DMS79 (cell line): Measurements from ENCODE around the gene MAGEA2B.
"Not testable (repeated sequence)": the region's sequence is repeated elsewhere in the genome, so short reads cannot be mapped to it uniquely, and the experiment has no call there.

Experiments
- DNase-seq: peaks from one replicate; lab custom pipeline; 2025; lab: John Stamatoyannopoulos, UW

Gene MAGEA2B, protein sequence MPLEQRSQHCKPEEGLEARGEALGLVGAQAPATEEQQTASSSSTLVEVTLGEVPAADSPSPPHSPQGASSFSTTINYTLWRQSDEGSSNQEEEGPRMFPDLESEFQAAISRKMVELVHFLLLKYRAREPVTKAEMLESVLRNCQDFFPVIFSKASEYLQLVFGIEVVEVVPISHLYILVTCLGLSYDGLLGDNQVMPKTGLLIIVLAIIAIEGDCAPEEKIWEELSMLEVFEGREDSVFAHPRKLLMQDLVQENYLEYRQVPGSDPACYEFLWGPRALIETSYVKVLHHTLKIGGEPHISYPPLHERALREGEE

DNA sequence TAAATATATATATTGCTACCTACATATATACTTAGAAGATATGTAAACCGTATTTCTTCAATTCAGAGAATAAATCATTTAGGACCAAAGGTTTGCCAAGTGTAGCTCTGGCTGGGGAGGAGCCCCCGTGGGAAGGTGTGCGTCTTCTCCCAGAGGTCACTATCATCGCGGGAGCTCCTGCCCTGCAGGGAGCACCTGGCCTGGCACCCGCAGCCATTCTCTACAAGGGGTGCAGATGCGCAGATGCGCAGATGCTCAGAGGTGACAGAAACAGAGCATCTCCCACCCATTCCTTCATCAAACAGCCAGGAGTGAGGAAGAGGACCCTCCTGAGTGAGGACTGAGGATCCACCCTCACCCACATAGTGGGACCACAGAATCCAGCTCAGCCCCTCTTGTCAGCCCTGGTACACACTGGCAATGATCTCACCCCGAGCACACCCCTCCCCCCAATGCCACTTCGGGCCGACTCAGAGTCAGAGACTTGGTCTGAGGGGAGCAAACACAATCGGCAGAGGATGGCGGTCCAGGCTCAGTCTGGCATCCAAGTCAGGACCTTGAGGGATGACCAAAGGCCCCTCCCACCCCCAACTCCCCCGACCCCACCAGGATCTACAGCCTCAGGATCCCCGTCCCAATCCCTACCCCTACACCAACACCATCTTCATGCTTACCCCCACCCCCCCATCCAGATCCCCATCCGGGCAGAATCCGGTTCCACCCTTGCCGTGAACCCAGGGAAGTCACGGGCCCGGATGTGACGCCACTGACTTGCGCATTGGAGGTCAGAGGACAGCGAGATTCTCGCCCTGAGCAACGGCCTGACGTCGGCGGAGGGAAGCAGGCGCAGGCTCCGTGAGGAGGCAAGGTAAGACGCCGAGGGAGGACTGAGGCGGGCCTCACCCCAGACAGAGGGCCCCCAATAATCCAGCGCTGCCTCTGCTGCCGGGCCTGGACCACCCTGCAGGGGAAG, at the start of gene MAGEA2B:
TSS of gene MAGEA2B (plus strand) at position 814 of the 973 bp plus-strand sequence. CDS start 2,479 bp downstream, outside the sequence.
- not testable (repeated sequence) for DNase-seq

DNA sequence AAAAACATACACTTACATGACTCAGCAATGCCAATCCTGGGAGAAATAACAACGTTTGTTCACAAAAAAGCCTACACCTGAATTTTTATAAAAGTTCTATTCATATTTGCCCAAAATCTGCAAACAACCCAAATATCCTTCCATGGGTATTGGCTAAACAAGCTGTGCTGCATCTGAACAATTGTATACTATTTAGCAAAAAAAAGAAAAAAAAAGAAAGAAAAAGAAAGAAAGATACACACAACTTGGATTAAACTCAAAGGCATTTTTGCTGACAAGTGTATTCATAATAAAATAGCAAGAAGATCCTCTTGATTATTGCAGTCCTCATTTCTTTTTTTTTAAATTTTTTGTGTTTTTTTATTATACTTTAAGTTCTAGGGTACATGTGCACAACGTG, 40.3 kb upstream of the MAGEA2B start:
- DNase-seq: no peak

DNA sequence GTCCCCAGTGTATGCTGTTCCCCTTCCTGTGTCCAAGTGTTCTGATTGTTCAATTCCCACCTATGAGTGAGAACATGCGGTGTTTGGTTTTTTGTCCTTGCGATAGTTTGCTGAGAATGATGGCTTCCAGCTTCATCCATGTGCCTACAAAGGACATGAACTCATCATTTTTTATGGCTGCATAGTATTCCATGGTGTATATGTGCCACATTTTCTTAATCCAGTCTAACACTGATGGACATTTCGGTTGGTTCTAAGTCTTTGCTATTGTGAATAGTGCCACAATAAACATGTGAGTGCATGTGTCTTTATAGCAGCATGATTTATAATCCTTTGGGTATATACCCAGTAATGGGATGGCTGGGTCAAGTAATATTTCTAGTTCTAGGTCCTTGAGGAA, 39.8 kb upstream of the MAGEA2B start:
- not testable (repeated sequence) for DNase-seq

DNA sequence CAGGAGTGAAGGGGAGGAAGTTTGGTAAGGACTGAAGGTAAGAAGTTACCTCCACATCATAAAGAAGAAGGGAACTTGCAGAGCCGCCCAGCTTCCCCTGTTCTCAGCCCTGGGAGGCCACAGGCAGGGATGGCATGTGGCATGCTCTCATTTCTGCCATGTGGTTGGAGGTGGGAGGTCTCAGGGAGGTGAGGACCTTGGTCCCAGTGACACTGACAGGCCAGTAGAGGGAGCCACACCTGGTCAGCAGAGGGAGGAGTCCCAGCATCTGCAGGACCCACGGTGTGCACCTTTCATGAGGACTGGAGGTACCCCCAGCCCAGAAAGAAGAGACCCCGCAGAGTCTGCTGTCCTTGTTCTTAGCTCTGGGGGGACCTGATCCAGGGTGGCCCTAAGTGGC, 33.4 kb upstream of the MAGEA2B start:
- not testable (repeated sequence) for DNase-seq

DNA sequence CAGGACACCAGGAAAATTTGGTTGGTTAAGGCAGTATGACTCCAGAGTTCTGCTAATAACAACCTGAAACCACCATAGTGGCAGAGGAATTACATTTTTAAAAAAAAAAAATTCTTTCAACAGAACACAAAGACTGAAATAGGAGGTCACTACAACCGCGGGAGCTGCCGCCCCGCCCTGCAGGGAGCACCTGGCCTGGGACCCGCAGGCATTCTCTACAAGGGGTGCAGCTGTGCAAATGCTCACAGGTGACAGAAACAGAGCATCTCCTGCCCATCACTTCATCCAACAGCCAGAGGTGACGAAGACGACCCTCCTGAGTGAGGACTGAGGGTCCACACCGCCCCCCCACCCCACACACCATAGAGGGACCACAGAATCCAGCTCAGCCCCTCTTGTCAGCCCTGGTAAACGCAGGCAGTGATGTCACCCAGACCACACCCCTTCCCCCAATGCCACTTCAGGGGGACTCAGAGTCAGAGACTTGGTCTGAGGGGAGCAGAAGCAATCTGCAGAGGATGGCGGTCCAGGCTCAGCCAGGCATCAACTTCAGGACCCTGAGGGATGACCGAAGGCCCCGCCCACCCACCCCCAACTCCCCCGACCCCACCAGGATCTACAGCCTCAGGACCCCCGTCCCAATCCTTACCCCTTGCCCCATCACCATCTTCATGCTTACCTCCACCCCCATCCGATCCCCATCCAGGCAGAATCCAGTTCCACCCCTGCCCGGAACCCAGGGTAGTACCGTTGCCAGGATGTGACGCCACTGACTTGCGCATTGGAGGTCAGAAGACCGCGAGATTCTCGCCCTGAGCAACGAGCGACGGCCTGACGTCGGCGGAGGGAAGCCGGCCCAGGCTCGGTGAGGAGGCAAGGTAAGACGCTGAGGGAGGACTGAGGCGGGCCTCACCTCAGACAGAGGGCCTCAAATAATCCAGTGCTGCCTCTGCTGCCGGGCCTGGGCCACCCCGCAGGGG, 16.2 kb upstream of the MAGEA2B start, which contains the start of gene MAGEA3:
TSS of gene MAGEA3 (plus strand) at position 843 of the 980 bp plus-strand sequence. CDS start 2,039 bp downstream, outside the sequence.
- not testable (repeated sequence) for DNase-seq

DNA sequence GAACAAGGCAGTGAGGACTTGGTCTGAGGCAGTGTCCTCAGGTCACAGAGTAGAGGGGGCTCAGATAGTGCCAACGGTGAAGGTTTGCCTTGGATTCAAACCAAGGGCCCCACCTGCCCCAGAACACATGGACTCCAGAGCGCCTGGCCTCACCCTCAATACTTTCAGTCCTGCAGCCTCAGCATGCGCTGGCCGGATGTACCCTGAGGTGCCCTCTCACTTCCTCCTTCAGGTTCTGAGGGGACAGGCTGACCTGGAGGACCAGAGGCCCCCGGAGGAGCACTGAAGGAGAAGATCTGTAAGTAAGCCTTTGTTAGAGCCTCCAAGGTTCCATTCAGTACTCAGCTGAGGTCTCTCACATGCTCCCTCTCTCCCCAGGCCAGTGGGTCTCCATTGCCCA, 14.0 kb upstream of the MAGEA2B start:
- DNase-seq: not testable (repeated sequence)

DNA sequence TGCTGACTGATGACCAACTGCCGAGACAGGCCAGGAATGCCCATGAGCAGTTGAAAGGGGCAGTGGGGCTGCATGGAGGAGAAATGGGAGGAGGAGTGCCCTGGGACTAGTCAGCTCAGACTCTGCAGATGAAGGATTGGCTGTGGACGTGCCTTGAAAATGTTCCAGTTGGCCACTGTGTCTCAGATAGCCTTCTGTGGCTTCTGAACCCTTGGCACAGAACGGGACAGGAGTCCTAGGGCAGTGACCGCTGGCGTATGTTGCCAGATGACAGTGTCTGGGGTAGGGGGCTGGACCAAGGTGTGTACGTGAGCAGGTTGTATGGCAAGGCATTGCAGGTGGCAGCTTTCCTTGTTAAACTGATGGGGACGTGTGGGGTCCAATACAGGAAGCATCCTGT, 7.9 kb upstream of the MAGEA2B start:
- not testable (repeated sequence) for DNase-seq

DNA sequence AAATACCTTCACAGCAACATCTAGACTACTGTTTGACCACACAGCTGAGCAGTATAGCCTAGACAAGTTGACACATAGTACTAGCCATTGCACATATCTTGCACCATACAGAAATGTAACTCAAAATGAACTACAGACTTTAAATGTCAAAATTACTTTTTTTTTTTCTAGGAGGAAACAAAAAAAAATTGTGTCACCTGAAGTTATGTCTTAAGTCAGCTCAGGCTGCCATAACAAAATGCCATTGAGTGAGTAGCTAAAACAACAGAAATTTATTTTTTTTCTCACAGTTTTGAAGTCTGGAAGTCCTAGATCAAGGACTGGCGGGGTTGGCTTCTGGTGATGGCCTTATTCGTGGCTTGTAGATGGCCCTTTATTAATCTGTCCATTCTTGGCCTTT, 5.3 kb upstream of the MAGEA2B start, which contains the start of gene CSAG2:
TSS of gene CSAG2 (minus strand) at position 101 of the 400 bp plus-strand sequence. CDS start 161 bp downstream, outside the sequence.
- not testable (repeated sequence) for DNase-seq

DNA sequence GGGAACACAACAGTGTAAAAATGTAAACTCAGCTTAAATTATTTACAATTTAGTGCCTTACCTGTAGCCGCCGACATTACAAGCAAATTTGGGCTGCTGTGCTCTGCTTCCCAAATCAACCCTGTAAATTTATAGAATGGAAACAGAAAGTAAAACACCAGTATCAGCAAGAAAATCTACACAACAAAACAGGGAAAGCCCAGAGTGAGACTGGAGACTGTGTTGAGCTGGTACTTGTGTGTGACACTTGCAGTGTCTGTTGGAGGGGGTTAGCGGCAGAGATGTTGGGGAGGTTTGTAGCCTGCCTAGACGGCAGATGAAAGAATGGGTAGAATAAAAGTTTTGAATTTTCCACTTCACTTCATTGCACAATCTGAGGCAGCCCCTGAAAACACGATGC, 1.2 kb upstream of the MAGEA2B start:
- DNase-seq: not testable (repeated sequence)

DNA sequence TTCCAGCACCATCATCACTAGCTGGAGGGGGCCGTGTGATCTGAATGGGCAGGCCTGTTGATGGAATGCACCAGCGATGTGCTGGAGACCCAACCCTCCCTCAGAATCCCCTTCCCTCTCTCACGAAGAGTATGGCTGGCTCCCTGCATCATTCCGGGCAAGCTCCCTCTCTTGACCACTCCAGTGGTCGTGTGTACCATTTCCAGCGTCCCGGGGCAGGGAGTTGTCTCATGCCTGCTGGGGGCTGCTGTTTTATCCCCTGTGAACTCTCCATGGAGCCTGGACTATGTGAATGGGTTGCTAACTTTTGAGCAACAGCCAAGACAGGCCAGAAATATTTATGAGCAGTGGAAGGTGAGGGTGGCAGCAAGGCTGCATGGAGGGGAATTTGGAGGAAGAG, 11.0 kb downstream of the MAGEA2B start:
- no peak for DNase-seq

DNA sequence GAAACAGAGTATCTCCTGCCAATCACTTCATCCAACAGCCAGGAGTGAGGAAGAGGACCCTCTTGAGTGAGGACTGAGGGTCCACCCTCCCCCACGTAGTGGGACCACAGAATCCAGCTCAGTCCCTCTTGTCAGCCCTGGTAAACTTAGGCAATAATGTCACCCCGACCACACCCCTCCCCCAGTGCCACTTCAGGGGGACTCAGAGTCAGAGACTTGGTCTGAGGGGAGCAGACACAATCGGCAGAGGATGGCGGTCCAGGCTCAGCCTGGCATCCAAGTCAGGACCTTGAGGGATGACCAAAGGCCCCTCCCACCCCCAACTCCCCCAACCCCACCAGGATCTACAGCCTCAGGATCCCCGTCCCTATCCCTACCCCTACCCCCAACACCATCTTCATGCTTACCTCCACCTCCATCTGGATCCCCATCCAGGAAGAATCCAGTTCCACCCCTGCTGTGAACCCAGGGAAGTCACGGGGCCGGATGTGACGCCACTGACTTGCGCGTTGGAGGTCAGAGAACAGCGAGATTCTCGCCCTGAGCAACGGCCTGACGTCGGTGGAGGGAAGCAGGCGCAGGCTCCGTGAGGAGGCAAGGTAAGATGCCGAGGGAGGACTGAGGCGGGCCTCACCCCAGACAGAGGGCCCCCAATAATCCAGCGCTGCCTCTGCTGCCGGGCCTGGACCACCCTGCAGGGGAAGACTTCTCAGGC, 19.0 kb downstream of the MAGEA2B start, which contains the start of the genes CSAG1 and MAGEA12:
TSS of gene CSAG1 (minus strand) at position 461 of the 715 bp plus-strand sequence. CDS start 1,261 bp downstream, outside the sequence.
TSS of gene MAGEA12 (plus strand) at position 497 of the 715 bp plus-strand sequence. CDS start 2,405 bp downstream, outside the sequence.
- no peak for DNase-seq

DNA sequence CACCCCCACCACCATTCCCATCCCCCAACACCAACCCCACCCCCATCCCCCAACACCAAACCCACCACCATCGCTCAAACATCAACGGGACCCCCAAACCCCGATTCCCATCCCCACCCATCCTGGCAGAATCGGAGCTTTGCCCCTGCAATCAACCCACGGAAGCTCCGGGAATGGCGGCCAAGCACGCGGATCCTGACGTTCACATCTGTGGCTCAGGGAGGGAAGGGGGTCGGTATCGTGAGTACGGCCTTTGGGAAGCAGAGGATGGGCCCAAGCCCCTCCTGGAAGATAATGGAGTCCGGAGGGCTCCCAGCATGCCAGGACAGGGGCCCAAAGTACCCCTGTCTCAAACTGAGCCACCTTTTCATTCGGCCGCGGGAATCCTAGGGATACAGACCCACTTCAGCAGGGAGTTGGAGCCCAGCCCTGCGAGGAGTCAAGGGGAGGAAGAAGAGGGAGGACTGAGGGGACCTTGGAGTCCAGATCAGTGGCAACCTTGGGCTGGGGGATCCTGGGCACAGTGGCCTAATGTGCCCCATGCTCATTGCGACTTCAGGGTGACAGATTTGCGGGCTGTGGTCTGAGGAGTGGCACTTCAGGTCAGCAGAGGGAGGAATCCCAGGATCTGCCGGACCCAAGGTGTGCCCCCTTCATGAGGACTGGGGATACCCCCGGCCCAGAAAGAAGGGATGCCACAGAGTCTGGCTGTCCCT, 19.9 kb downstream of the MAGEA2B start:
- not testable (repeated sequence) for DNase-seq

DNA sequence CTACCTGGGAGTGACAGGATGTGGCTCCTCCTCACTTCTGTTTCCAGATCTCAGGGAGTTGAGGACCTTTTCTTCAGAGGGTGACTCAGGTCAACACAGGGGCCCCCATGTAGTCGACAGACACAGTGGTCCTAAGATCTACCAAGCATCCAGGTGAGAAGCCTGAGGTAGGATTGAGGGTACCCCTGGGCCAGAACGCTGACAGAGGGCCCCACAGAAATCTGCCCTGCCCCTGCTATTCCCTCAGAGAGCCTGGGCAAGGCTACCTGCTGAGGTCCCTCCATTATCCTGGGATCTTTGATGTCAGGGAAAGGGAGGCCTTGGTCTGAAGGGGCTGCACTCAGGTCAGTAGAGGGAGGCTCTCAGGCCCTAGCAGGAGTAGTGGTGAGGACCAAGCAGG, 20.7 kb downstream of the MAGEA2B start:
- no peak for DNase-seq

DNA sequence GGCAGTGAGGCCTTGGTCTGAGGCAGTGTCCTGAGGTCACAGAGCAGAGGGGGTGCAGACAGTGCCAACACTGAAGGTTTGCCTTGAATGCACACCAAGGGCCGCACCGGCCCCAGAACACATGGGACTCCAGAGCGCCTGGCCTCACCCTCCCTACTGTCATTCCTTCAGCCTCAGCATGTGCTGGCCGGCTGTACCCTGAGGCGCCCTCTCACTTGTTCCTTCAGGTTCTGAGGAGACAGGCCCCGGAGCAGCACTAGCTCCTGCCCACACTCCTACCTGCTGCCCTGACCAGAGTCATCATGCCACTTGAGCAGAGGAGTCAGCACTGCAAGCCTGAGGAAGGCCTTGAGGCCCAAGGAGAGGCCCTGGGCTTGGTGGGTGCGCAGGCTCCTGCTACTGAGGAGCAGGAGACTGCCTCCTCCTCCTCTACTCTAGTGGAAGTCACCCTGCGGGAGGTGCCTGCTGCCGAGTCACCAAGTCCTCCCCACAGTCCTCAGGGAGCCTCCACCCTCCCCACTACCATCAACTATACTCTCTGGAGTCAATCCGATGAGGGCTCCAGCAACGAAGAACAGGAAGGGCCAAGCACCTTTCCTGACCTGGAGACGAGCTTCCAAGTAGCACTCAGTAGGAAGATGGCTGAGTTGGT, 21.6 kb downstream of the MAGEA2B start:
- DNase-seq: no peak

DNA sequence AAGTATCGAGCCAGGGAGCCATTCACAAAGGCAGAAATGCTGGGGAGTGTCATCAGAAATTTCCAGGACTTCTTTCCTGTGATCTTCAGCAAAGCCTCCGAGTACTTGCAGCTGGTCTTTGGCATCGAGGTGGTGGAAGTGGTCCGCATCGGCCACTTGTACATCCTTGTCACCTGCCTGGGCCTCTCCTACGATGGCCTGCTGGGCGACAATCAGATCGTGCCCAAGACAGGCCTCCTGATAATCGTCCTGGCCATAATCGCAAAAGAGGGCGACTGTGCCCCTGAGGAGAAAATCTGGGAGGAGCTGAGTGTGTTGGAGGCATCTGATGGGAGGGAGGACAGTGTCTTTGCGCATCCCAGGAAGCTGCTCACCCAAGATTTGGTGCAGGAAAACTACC, 22.1 kb downstream of the MAGEA2B start:
- DNase-seq: not testable (repeated sequence)

DNA sequence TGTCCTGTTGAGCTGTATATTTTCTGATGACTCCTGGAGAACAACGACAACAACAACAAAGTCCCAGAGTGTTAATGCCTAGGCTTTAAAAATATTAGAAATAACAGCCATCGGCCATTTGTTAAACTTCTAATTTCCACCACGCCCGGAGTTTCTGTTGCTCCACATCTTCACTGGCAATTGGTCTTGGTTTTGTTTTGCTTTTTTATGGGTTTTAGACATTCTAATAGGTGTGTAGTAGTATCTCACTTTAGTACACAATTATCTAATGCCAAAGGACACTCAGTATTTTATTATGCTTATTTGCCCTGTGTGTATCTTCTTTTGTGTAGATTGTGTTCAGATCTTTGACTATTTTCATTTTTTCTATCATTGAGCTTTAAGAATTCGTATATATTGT, 24.1 kb downstream of the MAGEA2B start:
- no peak for DNase-seq

DNA sequence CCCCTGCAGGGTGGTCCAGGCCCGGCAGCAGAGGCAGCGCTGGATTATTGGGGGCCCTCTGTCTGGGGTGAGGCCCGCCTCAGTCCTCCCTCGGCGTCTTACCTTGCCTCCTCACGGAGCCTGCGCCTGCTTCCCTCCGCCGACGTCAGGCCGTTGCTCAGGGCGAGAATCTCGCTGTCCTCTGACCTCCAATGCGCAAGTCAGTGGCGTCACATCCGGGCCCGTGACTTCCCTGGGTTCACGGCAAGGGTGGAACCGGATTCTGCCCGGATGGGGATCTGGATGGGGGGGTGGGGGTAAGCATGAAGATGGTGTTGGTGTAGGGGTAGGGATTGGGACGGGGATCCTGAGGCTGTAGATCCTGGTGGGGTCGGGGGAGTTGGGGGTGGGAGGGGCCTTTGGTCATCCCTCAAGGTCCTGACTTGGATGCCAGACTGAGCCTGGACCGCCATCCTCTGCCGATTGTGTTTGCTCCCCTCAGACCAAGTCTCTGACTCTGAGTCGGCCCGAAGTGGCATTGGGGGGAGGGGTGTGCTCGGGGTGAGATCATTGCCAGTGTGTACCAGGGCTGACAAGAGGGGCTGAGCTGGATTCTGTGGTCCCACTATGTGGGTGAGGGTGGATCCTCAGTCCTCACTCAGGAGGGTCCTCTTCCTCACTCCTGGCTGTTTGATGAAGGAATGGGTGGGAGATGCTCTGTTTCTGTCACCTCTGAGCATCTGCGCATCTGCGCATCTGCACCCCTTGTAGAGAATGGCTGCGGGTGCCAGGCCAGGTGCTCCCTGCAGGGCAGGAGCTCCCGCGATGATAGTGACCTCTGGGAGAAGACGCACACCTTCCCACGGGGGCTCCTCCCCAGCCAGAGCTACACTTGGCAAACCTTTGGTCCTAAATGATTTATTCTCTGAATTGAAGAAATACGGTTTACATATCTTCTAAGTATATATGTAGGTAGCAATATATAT, 39.5 kb downstream of the MAGEA2B start, which contains the start of gene MAGEA2:
TSS of gene MAGEA2 (minus strand) at position 157 of the 965 bp plus-strand sequence. CDS start 2,479 bp downstream, outside the sequence.
- DNase-seq: not testable (repeated sequence)

DNA sequence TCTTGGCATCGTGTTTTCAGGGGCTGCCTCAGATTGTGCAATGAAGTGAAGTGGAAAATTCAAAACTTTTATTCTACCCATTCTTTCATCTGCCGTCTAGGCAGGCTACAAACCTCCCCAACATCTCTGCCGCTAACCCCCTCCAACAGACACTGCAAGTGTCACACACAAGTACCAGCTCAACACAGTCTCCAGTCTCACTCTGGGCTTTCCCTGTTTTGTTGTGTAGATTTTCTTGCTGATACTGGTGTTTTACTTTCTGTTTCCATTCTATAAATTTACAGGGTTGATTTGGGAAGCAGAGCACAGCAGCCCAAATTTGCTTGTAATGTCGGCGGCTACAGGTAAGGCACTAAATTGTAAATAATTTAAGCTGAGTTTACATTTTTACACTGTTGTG, 40.4 kb downstream of the MAGEA2B start:
- not testable (repeated sequence) for DNase-seq
